ENCODE measurements around the gene HADHA.

The HADHA gene

DNA sequence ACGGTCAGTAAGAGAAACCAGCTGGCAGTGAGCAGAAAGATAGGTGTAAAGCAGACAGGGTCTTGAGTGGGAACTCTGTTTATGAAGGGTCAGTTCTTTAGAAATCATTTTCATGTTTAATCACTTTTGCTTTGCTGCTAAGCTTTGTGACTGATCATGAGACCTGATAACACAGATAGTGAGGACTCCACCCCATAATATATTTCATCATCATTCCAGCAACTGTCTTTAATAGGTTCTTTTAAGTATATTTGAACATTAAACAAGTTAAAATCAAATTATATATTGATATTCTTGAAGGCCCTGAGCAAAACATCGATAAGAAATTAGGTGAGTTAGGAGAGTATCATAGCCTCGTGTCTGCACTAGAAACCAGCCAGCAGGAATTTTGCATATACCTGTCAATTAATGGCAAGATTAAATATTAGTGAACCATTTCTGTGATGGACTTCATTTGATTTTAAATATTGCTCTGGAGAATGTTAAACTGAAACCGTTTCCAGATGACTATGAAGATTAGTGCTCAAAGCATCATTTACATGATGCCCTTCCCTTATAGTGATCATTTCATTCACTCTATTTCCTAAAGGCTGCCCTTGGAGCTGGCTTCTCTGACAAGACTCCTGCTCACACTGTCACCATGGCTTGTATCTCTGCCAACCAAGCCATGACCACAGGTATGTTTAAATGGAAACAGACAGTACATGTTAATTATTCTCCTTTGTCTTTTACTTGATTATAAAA, 32.2 kb upstream of the HADHA start:
- Histone ChIP-seq H3K27ac (no peak overlapping the region), H3K4me1 (ENCODE audit: low read depth, poor library complexity, severe bottlenecking) (no peaks in the 10 kb centered on the region), H2AFZ (ENCODE audit: low read depth) (no peak overlapping the region), H3K4me3 (IDR thresholded peaks at IDR 0.05; ENCODE audit: insufficient read depth, low read depth, low read length) (no peak overlapping the region), H3K36me3 (ENCODE audit: insufficient read depth) (peaks cover 7% of the 10 kb centered on the region; the same call in 1 of the 2 replicates), H4K20me1 (ENCODE audit: insufficient read depth) (no peaks in the 10 kb centered on the region), H3K79me2 (ENCODE audit: insufficient read depth, low read depth) (no peaks in the 10 kb centered on the region), H3K27me3 (ENCODE audit: insufficient read depth, low read depth) (no peaks in the 10 kb centered on the region), H3K4me2 (no peak overlapping the region), H3K9ac (no peak overlapping the region)
- TF ChIP-seq, protein P1, sequence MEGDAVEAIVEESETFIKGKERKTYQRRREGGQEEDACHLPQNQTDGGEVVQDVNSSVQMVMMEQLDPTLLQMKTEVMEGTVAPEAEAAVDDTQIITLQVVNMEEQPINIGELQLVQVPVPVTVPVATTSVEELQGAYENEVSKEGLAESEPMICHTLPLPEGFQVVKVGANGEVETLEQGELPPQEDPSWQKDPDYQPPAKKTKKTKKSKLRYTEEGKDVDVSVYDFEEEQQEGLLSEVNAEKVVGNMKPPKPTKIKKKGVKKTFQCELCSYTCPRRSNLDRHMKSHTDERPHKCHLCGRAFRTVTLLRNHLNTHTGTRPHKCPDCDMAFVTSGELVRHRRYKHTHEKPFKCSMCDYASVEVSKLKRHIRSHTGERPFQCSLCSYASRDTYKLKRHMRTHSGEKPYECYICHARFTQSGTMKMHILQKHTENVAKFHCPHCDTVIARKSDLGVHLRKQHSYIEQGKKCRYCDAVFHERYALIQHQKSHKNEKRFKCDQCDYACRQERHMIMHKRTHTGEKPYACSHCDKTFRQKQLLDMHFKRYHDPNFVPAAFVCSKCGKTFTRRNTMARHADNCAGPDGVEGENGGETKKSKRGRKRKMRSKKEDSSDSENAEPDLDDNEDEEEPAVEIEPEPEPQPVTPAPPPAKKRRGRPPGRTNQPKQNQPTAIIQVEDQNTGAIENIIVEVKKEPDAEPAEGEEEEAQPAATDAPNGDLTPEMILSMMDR (conservative IDR thresholded peaks at IDR 0.05; ENCODE audit: low read depth, low read length) = no peak

DNA sequence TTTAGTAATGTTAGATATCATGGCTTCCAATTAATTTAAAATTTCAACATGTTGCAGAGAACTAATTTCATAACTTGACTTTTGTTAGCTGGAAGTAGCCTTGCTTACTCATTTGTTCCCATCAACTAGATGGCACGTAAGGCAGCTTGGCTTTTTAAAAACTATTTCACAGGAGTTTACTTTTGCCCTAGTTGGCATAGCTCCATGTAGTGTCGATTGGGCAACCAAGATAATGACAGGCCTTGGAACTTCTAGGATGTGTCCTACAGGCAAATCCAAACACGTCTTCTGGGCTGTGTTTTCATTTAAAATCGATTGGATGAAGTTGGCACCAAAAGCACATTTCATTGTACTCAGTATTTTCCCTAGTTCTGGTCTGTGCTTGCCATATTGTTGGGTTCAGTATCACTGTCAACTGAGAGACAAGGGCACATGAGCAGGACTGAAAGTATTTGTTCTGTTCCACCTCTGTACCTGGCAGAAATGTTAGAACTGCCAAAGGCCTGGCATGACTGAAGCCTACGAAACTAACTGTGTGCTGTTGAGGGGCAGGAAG, 29.7 kb upstream of the HADHA start:
- Histone ChIP-seq H4K20me1 (ENCODE audit: insufficient read depth) (no peaks in the 10 kb centered on the region), H3K79me2 (ENCODE audit: insufficient read depth, low read depth) (no peaks in the 10 kb centered on the region), H3K9ac (no peak overlapping the region), H3K4me1 (ENCODE audit: low read depth, poor library complexity, severe bottlenecking) (no peaks in the 10 kb centered on the region), H3K27me3 (ENCODE audit: insufficient read depth, low read depth) (no peaks in the 10 kb centered on the region), H3K27ac (no peak overlapping the region), H3K36me3 (ENCODE audit: insufficient read depth) (peaks cover 2% of the 10 kb centered on the region; the same call in 1 of the 2 replicates), H3K4me2 (no peak overlapping the region), H2AFZ (ENCODE audit: low read depth) (no peak overlapping the region), H3K4me3 (IDR thresholded peaks at IDR 0.05; ENCODE audit: insufficient read depth, low read depth, low read length) (no peak overlapping the region)
- TF ChIP-seq, protein P1 (conservative IDR thresholded peaks at IDR 0.05; ENCODE audit: low read depth, low read length) = no peak

- TF ChIP-seq, protein P1 (conservative IDR thresholded peaks at IDR 0.05; ENCODE audit: low read depth, low read length) = no peak
- Histone ChIP-seq H3K4me3 (IDR thresholded peaks at IDR 0.05; ENCODE audit: insufficient read depth, low read depth, low read length) (no peak overlapping the region), H4K20me1 (ENCODE audit: insufficient read depth) (no peaks in the 10 kb centered on the region), H2AFZ (ENCODE audit: low read depth) (no peak overlapping the region), H3K27me3 (ENCODE audit: insufficient read depth, low read depth) (no peaks in the 10 kb centered on the region), H3K36me3 (ENCODE audit: insufficient read depth) (no peaks in the 10 kb centered on the region), H3K4me2 (no peak overlapping the region), H3K4me1 (ENCODE audit: low read depth, poor library complexity, severe bottlenecking) (no peaks in the 10 kb centered on the region), H3K9ac (no peak overlapping the region), H3K79me2 (ENCODE audit: insufficient read depth, low read depth) (no peaks in the 10 kb centered on the region), H3K27ac (no peak overlapping the region)
These were observed 29.1 kb upstream of the HADHA start for GRCh38 chr2:26273501-26273900.

DNA sequence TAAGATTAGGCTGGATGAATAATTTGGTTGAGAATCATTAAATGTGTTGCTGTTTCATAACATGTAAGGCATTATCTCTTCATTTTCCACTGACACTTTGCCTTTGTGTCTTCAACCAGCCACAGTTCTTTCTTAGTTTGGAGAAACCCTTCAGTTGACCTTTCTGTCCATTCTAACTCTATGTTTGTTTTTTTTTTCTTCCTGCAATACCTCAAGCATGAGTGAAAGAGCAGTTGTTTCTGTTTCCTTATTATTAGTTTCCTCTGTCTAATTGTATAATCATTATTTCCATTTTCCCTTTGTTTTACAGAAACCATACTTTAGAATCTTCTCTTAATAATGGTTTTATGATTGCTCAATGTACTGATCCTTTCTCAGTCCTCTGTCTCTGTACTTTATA, 25.9 kb upstream of the HADHA start:
- no peak overlapping the region for H3K4me3 ChIP-seq (IDR thresholded peaks at IDR 0.05; ENCODE audit: insufficient read depth, low read depth, low read length)
- TF ChIP-seq, protein P1 (conservative IDR thresholded peaks at IDR 0.05; ENCODE audit: low read depth, low read length) = no peak
- no peak overlapping the region for H3K9ac ChIP-seq
- no peaks in the 10 kb centered on the region for H3K27me3 ChIP-seq (ENCODE audit: insufficient read depth, low read depth)
- no peaks in the 10 kb centered on the region for H3K79me2 ChIP-seq (ENCODE audit: insufficient read depth, low read depth)
- H4K20me1 ChIP-seq (ENCODE audit: insufficient read depth) = no peaks in the 10 kb centered on the region
- no peak overlapping the region for H3K27ac ChIP-seq
- no peaks in the 10 kb centered on the region for H3K36me3 ChIP-seq (ENCODE audit: insufficient read depth)
- no peak overlapping the region for H2AFZ ChIP-seq (ENCODE audit: low read depth)
- H3K4me2 ChIP-seq = no peak overlapping the region
- no peaks in the 10 kb centered on the region for H3K4me1 ChIP-seq (ENCODE audit: low read depth, poor library complexity, severe bottlenecking)
